ENCODE data around the gene WDR89. TPM values are rescaled to one million over a fixed set of nuclear protein-coding genes. Genes with fewer than 3 reads are reported as not detected.
A peak's percentile ranks its signal among the peaks of the same experiment; 100 is the strongest.

The WDR89 gene
- total and polyA plus RNA-seq, 2 experiments from 2014 or later, result 21.5 to 31.8 TPM

GRCh38 chr14:63642656-63643382, 1.1 kb upstream of the WDR89 start (continued):
- TF ChIP-seq NANOG (IDR thresholded peaks at IDR 0.05; ENCODE audit: borderline replicate concordance), result no peak

- no peak overlapping the region for H2AFZ ChIP-seq
- H3K79me2 ChIP-seq (replicated peaks; ENCODE audit: insufficient read depth), result peaks cover 37% of the 10 kb centered on the region
- H3K4me3 Mint-ChIP-seq, result peak overlapping the region; percentile 85
- H3K9me3 Mint-ChIP-seq, result peaks cover 3% of the 10 kb centered on the region; the same call in 2 of the 3 replicates
- TF ChIP-seq EZH2phosphoT487 (IDR thresholded peaks at IDR 0.05; ENCODE audit: unreplicated experiment) (no peak), ETS1 (IDR thresholded peaks at IDR 0.05) (no peak; the same call in 1 of the 2 replicates), CREB1 (CRISPR knock-in tag; IDR thresholded peaks at IDR 0.05; ENCODE audit: low read depth) (0 out of 2 replicates have a peak, but pooled peaks have one; percentile 22)
- no peaks in the 10 kb centered on the region for H3F3A ChIP-seq (replicated peaks; ENCODE audit: low read depth)
- no peaks in the 10 kb centered on the region for H3K9me2 ChIP-seq (ENCODE audit: insufficient read depth)
- peak overlapping the region; percentile 98 for H3K27ac Mint-ChIP-seq
- peak overlapping the region; percentile 47 for H3K4me3 ChIP-seq
- no peaks in the 10 kb centered on the region for H3K36me3 ChIP-seq (ENCODE audit: insufficient read depth)
- ATAC-seq (peak; percentile 79), DNase-seq (ENCODE audit: low spot score) (peak; percentile 96)
- H3K4me2 ChIP-seq, result peak overlapping the region; percentile 71
- peak overlapping the region; percentile 26 for H3K27ac ChIP-seq (ENCODE audit: low read depth)
- no peaks in the 10 kb centered on the region for H3K4me1 ChIP-seq (ENCODE audit: insufficient read depth)
- H3K27me3 ChIP-seq (ENCODE audit: insufficient read depth), result no peaks in the 10 kb centered on the region
- peaks cover 3% of the 10 kb centered on the region; the same call in 1 of the 3 replicates for H3K4me1 Mint-ChIP-seq
- peaks cover 25% of the 10 kb centered on the region for H3K36me3 Mint-ChIP-seq (ENCODE audit: low read depth)
- peaks cover 5% of the 10 kb centered on the region for H3K27me3 Mint-ChIP-seq (ENCODE audit: insufficient read depth, low read depth, poor library complexity)
- H4K20me1 ChIP-seq (replicated peaks; ENCODE audit: insufficient read depth), result no peaks in the 10 kb centered on the region; the same call in 1 of the 2 replicates
Observed at GRCh38 chr14:63642229-63642611, 549 bp upstream of the WDR89 start.

- Mint-ChIP-seq H3K27me3 (ENCODE audit: insufficient read depth, low read depth, poor library complexity) (peaks cover 5% of the 10 kb centered on the region), H3K9me3 (peaks cover 22% of the 10 kb centered on the region), H3K4me1 (peaks cover 3% of the 10 kb centered on the region; the same call in 1 of the 3 replicates), H3K36me3 (ENCODE audit: low read depth) (peaks cover 45% of the 10 kb centered on the region), H3K4me3 (no peak overlapping the region; the same call in 2 of the 3 replicates), H3K27ac (no peak overlapping the region)
- Histone ChIP-seq H3K4me2 (no peak overlapping the region), H3K36me3 (ENCODE audit: insufficient read depth) (no peaks in the 10 kb centered on the region), H3K27ac (ENCODE audit: low read depth) (no peak overlapping the region), H3K9me2 (ENCODE audit: insufficient read depth) (no peaks in the 10 kb centered on the region), H3K4me3 (no peak overlapping the region), H3F3A (replicated peaks; ENCODE audit: low read depth) (no peaks in the 10 kb centered on the region), H3K79me2 (replicated peaks; ENCODE audit: insufficient read depth) (peaks cover 75% of the 10 kb centered on the region), H4K20me1 (replicated peaks; ENCODE audit: insufficient read depth) (peaks cover 21% of the 10 kb centered on the region; the same call in 1 of the 2 replicates), H2AFZ (no peak overlapping the region), H3K4me1 (ENCODE audit: insufficient read depth) (no peaks in the 10 kb centered on the region), H3K27me3 (ENCODE audit: insufficient read depth) (no peaks in the 10 kb centered on the region)
- no peak for DNase-seq (ENCODE audit: low spot score)
- no peak for ATAC-seq
- TF ChIP-seq CTCF (conservative IDR thresholded peaks at IDR 0.05; ENCODE audit: low read depth in 2 of 2) (no peak), ZNF331 (CRISPR knock-in tag; IDR thresholded peaks at IDR 0.05; ENCODE audit: low read depth) (no peak), NANOG (IDR thresholded peaks at IDR 0.05; ENCODE audit: borderline replicate concordance) (no peak), POLR2AphosphoS5 (IDR thresholded peaks at IDR 0.05; ENCODE audit: low read depth) (no peak), EZH2 (IDR thresholded peaks at IDR 0.05; ENCODE audit: low read depth, unreplicated experiment) (no peak), ZNF462 (CRISPR knock-in tag; IDR thresholded peaks at IDR 0.05) (no peak)
Observed at GRCh38 chr14:63638493-63638892, 3.2 kb downstream of the WDR89 start.

All from GM23338 (cell line).